ENCODE results near the gene NDUFS8. TPM values are rescaled to one million over a fixed set of nuclear protein-coding genes. Genes with fewer than 3 reads are reported as not detected.

NDUFS8 gene
- total RNA-seq, 1 donor from 2014 or later, result 83.0 TPM

- DNase-seq, result peak; percentile 76
Measured at GRCh38 chr11:68003846-68004550, 26.5 kb upstream of the NDUFS8 start, which contains the start of gene UNC93B1. TSS of gene UNC93B1 (minus strand) at chr11:68004097. CDS start at chr11:68004043, 54 bp downstream.

- no peak for DNase-seq
Measured at GRCh38 chr11:68004551-68005335, 25.7 kb upstream of the NDUFS8 start.

GRCh38 chr11:68006606-68007166 is 23.8 kb upstream of the NDUFS8 start:
- DNase-seq, result no peak

- DNase-seq, result no peak
Measured at GRCh38 chr11:68007498-68008380, 22.7 kb upstream of the NDUFS8 start.

GRCh38 chr11:68008381-68009337 is 21.8 kb upstream of the NDUFS8 start:
- peak; percentile 65 for DNase-seq

GRCh38 chr11:68009391-68010089 is 20.9 kb upstream of the NDUFS8 start:
- no peak for DNase-seq

- DNase-seq, result peak; percentile 70
Measured at GRCh38 chr11:68010090-68011041, 20.1 kb upstream of the NDUFS8 start, which contains the start of gene ALDH3B1. TSS of gene ALDH3B1 (plus strand) at chr11:68010327. CDS start at chr11:68015298, 4,971 bp downstream.

GRCh38 chr11:68011051-68011943 is 19.2 kb upstream of the NDUFS8 start:
- DNase-seq, result no peak

- DNase-seq, result no peak
Measured at GRCh38 chr11:68012044-68012842, 18.2 kb upstream of the NDUFS8 start.

GRCh38 chr11:68012843-68013610 is 17.5 kb upstream of the NDUFS8 start:
- no peak for DNase-seq

- no peak for DNase-seq
Measured at GRCh38 chr11:68013611-68014156, 16.8 kb upstream of the NDUFS8 start.

GRCh38 chr11:68014157-68014946 is 16.1 kb upstream of the NDUFS8 start:
- DNase-seq, result peak; percentile 80

GRCh38 chr11:68014947-68015447 is 15.5 kb upstream of the NDUFS8 start:
- DNase-seq, result no peak

- no peak for DNase-seq
Measured at GRCh38 chr11:68015467-68015866, 15.0 kb upstream of the NDUFS8 start.
